Measurements from ENCODE around the gene HCRTR1.

HCRTR1 gene

DNA sequence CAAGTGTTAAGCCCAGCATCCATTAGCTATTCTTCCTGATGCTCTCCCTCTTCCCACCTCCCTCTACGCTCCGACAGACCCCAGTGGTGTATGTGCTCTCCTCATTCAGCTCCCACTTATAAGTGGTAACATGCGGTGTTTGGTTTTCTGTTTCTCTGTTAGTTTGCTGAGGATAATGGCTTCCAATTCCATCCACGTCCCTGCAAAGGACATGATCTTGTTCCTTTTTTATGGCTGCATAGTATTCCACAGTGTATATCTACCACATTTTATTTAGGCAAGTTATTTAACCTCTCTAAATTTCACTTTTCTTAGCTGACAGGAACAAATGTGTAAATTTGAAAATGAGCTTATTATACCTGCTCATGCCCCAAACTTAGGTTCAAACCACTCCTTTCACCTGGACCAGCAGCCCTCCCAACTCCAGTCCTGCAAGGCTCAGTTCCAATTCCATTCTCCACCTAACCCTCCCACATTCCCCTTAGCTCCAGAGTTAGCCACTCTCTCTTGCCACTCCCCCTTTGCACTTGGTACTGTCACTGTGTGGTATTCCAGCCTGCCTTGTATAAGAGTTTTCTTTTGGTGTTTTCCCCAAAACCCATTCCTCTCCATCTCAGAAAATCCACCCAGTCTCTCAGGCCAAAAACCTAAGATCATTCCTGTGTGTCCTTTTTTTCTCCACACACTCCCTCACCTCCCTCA lies 28.9 kb downstream of the HCRTR1 start:
- FAIRE-seq (no peak), DNase-seq (ENCODE audit: insufficient read length, low spot score) (no peak)

DNA sequence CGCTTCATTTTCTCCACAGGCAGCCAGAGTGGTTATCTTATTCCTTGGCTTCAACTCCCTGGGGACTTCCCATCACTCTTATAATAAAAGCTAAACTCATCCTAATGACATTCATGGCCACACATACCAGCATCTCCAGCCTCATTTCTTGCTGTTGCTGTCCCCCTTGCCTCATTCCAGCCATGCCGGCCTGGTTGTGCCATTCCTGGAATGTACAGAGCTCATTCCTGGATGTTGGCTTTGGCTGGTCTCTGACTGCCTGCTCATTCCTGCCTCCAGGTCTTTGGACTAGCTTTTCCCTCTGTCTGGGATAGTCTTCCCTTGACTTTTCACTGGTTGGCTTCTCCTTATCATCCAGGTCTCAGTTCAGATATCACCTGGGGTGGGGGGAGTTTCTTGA lies 29.6 kb downstream of the HCRTR1 start:
- FAIRE-seq (no peak), DNase-seq (ENCODE audit: insufficient read length, low spot score) (no peak)

DNA sequence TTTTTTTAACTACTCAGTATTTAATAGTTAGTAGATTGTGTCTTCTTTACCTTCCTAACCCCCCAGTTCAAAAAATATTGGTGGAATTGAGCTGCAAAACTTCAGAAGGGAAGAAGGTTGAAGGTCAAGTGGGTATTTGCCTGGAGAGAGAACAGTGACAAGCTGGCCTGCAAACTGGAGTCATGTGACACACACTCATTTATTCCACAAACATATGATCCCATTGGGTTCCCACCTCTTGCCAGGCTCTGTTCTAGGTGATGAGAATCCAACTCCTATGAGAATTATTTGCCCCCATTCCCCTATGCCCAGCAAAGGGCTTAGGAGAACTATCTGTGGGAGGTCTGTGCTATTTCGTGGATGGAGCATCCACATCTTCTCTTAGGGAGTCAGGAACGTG lies 30.7 kb downstream of the HCRTR1 start:
- no peak for FAIRE-seq
- no peak for DNase-seq (ENCODE audit: insufficient read length, low spot score)

DNA sequence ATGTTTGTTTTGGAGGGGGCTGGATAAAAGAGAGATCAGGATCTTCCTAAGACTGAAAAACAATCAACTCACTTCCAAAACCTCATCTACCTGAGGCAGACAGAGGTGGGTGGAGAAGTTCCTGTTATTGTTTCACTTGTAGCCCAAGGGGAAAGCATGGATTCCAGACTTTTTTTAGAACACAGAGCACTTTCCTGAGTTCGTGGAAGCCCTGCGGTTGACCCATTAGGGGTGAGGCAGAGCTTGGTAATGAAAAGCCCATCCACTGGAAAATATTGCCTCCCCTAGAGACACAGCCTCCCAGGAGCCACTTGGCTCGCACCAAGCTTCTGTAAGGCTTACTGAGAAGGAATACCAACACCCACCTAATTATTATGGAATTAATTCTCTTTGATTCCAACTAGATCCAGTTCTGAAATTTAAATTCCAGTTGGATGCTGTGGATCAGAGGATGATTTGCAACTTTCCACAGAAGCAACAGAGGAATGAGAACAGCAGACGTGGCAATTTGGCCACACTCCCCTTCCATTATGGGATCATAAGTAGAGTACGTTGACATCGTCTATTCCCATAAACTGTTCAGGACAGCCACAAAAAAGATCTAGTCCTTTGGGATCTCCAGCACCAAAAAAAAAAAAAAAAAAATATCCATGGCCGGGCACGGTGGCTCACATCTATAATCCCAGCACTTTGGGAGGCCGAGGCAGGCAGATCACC lies 31.3 kb downstream of the HCRTR1 start:
- no peak for FAIRE-seq
- DNase-seq (ENCODE audit: insufficient read length, low spot score) = no peak

DNA sequence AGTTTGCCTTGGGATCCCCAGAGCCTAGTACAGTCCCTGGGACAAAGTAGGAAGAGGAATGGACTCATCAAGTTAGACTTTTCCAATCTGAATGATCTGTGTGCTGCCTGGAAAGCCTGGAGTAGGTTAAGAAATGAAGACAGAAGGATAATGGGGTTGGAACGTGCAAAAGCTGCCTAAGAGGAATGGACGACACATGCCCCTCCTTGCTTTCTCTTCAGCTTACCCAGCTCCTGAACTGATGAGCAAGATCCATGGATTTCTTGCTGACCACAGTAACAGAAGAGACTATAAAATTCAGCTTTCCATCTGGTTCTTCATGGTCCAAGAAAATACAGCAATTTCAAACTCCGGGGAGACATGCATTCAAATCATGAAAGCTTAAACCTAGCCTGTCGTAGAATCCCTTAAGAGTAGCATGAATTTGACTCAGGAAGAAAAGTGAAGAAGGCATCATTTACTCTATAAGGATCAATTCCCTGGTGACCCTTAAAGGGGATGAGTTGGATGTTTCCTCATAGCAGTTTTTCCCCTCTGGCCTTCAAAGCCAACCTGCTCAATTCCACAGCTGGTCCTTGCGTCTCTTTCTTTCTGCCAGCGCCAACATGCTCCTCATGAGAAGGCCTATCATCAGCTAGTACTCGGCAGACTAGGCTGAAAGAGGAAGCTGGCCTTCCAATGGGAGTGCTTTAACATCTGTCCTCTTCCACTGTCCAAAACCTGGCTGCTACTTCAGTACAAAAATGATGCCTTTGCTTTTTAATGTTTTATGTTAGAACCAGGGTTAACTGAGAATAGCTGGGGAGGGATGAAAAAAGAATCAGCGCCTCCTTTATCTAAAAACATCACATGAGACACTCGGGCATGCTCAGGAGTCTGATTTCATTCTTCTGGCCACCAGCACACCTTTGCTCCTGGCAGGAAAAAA lies 32.9 kb downstream of the HCRTR1 start:
- FAIRE-seq = no peak
- no peak for DNase-seq (ENCODE audit: insufficient read length, low spot score)

DNA sequence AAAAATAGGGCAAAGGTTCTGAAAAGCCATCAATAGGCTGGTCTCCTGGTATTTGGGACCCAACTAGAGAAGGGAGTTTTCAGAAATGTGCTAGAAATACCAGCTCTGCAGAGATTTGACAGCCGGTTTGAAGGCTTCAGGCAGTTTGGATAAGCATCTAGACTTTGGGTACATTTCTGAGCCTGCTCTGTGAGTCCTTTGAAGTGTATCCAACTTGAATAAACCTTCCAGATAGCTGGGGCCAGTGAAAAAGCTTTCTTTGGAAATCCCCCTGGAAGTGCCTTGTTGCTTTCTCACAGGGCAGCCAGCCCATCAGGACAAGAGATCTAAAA lies 33.6 kb downstream of the HCRTR1 start:
- FAIRE-seq = no peak
- no peak for DNase-seq (ENCODE audit: insufficient read length, low spot score)

DNA sequence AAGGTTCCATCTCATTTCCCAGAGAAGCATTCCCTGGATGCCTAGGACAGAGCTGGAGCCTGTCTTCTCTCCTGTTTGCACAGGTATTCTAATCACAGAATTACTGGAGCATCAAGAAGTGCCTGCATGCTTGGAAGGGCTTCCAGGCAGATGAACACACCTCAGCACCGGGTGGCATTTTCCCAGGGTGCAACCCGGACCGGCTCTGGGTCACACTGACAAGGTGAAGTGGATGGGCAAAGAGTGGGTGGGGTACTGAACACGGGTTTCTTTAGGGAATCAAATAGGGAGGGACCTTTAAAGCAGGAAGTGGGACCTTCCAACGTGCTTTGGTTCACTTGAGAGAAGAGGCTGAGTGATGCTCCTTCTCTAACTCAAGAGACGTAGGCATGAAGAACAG lies 34.3 kb downstream of the HCRTR1 start:
- no peak for FAIRE-seq

DNA sequence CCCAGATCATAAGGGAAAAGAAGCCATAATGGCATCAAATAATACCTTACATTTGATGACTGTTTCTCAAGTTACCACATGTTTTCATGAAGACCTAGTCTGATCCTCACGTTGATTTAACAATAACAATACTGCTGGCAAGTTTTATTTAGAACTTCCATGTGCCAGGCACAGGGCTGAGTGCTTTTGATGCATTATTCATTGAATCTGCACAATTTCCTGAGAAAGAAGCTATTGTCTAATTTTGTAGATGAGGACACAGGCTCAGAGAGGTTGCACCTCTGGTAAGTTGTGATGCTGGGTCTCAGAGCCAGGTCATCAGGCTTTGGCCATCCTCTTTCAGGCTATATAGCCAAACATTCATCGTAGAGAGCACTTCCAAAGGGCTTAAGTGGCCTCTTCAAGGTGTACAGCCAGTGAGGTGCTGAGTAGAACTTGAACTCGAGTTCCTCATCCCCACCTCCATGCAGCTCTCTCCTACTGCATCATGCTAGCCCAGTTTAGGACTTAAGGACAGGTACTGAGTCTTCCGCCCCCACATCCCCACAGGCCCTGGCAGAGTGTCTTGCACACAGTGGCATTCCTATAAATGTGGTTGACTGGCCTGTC lies 35.5 kb downstream of the HCRTR1 start:
- no peak for FAIRE-seq
- no peak for DNase-seq (ENCODE audit: insufficient read length, low spot score)

More for the DNA sequence above, 34.3 kb downstream of the HCRTR1 start:
- no peak for DNase-seq (ENCODE audit: insufficient read length, low spot score)

DNA sequence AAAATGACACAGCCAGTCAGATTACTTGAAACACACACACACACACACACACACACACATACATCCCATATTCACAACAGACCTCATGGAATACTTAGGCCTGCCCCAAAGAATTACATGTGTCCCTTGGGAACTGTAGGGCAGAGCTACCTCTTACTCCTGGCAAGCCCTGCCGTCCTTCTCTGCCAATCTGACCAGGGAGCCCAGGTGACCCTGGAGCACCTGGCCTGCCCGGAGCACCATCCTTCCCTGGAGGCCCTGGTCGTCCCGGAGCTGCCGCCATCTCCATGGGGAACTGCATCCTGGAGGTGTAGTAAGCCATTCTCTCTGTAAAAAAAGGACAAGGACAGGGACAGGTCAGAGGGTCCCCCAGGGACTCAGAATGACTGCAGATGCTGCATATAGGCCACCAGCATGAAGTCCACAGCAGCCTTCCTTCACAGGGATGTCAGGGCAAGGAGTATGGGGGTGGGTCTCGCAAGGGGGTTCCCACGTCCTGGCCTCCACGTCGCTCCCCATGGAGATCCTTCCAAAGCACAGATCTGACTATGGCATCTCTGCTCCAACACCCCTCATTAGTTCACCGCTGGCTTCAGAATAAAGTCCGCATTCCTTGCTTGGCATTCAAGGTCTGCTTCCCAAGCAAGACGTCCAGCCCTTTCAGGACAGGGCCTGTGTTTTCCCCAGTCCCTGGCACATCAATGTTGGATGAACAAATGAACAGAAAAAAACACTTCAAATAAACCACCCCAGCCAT lies 36.4 kb downstream of the HCRTR1 start:
- DNase-seq (ENCODE audit: insufficient read length, low spot score) = no peak
- FAIRE-seq = no peak

DNA sequence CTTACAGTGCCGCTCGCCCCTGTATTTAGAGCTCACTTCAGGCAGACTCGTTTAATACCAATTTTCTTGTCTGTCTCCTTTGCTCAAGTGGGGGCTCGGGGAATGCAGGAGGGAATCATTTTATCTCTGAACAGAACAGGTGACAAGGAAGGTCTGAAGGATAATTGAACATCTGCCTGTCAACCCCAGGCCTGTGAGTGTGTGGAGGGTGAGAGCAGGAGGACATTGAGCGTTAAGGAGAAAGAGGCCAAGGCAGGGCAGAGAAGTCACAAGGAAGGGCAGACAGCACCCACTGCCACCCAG lies 36.9 kb downstream of the HCRTR1 start:
- no peak for DNase-seq (ENCODE audit: insufficient read length, low spot score)

DNA sequence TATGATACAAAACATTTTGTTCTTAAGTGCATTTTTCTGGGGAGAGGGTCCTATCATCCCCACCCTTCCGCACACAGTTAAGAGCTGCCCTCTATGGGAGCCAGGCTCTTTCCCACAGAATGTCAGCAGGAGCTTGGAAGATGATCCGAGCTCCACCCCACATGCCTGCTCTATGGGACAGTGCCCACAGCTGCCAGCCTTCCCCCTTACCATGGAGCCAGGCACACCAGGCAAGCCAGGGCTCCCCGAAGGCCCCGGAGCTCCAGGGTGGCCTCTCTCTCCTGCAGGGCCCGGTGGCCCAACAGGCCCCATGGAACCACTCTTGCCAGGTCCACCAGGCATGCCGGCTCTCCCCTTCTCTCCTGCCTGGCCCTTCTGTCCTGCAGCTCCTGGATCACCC lies 37.6 kb downstream of the HCRTR1 start:
- FAIRE-seq (no peak), DNase-seq (ENCODE audit: insufficient read length, low spot score) (no peak)

More for the DNA sequence above, 36.9 kb downstream of the HCRTR1 start:
- no peak for FAIRE-seq

DNA sequence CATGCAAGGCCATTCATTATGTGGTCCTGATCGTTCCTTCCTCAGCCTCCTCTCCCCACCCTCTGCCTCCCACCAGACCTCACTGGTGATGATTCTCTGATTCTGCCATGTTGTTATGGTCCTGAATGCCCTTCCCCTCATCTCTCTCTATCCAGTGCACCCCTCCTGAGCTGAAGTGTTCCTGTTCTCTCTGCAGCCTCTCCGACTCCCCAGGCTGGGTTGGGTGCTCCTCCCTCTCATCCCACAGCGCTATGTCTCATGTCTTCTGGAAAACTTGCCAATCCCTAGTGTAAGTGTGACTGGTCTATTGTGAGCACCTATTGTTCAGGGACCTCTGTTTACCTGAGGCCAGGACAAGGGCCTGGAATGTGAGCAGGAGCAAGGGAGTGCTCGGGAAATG lies 38.3 kb downstream of the HCRTR1 start:
- DNase-seq (ENCODE audit: insufficient read length, low spot score) (no peak), FAIRE-seq (no peak)

DNA sequence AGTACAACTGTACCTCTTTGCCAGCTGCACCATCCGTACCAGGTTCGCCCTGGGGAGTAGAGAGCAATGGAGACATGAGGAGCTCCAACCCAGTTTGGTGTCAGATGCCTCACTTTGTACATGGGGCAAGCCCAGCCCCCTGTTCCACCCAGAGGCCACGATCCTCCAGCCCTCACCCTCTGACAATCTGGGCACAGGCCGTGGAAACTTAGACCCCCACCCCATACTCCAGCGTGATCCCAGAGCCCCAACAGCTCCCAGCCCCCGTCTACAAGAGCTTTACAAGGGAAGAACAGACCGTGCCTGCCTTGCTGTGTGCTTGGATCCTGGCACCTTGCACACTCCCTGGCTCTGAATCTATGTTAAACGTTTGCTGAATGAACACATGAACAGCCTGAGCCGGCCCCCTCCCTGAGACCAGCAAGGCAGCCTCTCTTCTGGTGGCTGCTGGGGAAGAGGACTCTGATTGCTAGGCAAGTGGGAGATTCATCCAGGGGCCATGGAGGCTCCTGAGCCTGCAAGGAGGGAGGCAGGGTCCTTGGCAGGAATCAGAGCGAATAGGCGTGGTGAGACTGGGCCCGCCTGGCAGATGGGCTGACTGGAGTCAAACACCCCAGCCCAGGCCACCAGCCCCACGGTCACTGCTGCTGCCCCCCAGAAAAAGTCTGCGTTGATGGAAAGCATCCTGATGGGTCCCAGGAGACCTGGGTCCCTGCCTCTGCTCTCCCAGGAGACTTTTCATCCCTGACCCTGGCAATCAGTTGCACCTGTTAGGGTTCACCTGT lies 39.7 kb downstream of the HCRTR1 start:
- DNase-seq (ENCODE audit: insufficient read length, low spot score) = no peak
- no peak for FAIRE-seq

DNA sequence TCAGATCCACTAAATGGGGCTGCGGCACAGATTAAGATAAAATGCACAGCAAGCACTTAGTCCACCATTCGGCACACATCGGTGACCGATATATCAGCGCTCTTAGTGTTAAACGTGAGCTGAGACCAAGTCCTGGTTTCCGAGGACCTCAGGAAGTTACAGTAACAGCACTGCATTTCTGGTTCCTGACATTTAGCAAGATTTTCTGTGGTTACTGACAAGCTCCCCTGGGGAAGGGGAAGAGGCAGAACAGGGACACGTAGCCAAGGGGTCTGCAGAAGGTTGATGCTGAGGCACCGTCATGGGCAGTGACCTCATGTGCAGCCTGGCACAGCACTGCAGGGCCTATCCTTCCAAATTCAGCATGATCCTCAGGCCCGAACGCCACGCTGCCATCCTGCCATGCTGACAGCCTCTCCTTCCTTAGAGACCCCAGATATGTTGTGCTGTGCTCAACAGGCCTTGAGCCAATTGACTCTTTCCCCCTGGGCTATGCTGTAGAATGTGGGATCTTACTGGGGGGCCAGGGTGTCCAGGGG lies 40.6 kb downstream of the HCRTR1 start:
- DNase-seq (ENCODE audit: insufficient read length, low spot score) (no peak), FAIRE-seq (no peak)

DNA sequence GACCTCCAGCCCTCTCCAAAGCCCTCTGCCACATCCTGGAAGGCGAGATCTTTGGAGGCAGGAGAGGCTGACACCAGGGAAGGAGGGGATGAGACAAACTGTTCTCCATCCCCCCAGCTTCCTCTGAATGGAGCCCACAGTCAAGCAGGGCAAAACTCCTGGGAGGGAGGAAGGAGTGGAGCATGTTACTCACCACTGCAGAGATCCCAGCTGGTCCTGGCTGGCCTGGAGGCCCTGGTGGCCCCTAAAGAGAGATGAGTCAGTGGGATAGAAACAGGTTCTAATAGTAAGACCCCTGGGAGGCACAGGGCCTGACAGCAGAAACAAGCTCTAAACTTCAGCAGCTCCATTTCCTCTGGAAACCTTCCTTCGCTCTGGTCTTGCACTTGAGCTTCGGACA lies 41.2 kb downstream of the HCRTR1 start:
- DNase-seq (ENCODE audit: insufficient read length, low spot score) (no peak), FAIRE-seq (no peak)

DNA sequence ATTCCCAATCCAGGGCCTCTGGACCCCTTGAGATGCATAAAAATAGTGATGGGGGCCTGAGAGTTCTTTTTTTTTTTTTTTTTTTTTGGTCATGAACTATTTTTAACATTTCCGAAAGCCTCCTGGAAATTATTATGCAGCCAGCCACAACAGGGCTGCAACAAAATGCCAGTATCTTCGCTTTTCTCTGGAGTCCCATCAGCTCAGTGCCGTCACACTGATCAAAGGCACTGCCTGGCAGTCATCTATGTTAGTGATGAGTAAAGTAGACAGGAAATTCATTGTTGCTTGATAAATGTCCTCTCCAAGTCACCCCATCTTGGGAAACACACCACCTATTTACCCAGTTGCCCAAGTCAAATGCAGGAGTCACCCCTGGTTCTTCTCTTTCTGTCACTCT lies 42.4 kb downstream of the HCRTR1 start:
- FAIRE-seq (no peak), DNase-seq (ENCODE audit: insufficient read length, low spot score) (no peak)

DNA sequence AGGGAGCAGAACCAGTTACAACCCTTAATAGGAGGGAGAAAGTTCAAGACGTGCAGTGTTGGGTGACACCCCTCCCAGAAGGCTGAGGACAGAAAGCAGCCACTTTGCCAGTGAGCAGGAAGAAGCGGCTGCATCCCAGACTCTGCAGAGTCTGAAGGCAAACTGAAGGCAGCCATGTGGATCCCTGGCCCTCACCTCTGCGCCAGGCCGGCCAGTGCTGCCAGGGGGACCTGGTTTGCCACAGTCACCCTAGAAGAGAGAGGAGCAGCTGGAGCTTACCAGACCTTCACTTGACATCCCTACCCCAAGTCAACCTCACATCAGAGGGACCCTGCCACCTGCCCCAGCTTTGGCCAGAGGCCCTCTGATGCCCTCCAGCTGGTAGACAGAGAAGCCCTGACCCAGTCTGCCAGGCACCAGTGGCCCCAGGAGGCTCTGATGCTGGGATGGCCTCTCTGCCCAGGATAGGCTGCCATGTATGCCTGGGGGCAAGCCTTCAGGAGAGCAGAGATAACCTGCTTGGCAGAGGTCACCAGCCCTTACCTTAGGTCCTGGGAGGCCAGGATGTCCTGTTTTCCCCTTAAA lies 43.5 kb downstream of the HCRTR1 start:
- DNase-seq (ENCODE audit: insufficient read length, low spot score) = no peak
- no peak for FAIRE-seq

DNA sequence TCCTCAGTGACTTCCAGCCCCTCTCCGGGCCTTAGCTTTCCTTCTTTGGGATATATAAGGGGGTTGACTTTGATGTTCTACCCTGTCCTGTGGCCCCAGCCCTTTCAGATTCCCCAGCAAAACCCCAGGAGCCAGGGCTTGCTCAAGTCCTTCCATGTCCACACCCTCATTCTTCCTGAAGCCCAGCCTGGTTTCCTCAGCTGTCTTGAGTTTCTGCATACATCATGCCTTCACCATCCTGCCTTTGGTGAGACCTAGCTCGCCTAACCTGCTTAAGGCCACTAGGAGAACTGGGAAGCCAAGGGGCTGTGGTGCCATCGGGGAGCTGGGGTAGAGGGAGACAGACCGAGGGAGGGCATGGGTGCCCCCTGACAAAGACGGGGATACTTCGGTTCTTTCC lies 44.4 kb downstream of the HCRTR1 start:
- FAIRE-seq (no peak), DNase-seq (ENCODE audit: insufficient read length, low spot score) (no peak)

DNA sequence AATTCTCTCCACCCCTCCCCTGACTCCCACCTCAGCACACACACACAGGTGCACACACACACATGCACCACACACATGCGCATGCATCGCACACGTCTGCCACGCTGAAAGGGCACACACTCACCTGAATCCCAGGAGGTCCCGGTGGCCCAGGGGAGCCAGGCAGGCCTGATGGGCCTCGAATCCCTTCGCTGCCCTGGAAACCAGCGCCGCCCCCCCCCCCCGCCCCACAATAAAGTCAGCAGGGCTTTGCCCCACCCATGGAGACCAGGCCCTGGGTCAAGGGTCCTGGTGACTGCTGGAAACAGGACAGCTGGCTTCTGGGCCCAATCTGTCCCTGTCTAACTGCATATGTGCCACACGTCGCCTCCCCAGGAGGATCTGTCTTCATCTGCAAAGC lies 45.0 kb downstream of the HCRTR1 start:
- DNase-seq (ENCODE audit: insufficient read length, low spot score) (no peak), FAIRE-seq (no peak)
